Stomach smooth muscle (tissue), 2 donors: ENCODE data around the gene LIPM.

Experiments
- H3K27ac ChIP-seq: one replicate; pipeline ENCODE4 v1.7.0; 2013; ENCODE audit warnings: mild to moderate bottlenecking, low read length, inconsistent platforms
- H3K27me3 ChIP-seq, 2 donors: one replicate each; pipeline ENCODE4 v1.7.0; 2013; ENCODE audit warnings: low read length in 2 of 2; ENCODE audit not compliant: insufficient read depth in 2 of 2, control insufficient read depth in 1 of 2
- H3K36me3 ChIP-seq, 2 donors: one replicate each; pipeline ENCODE4 v1.7.0; 2013; ENCODE audit warnings: low read length in 2 of 2; ENCODE audit not compliant: control insufficient read depth in 2 of 2, insufficient read depth in 2 of 2
- H3K4me1 ChIP-seq: one replicate; pipeline ENCODE4 v1.7.0; 2013; ENCODE audit warnings: low read length; ENCODE audit not compliant: control insufficient read depth, insufficient read depth
- H3K4me3 ChIP-seq, 2 donors: one replicate each; pipeline ENCODE4 v1.7.0; 2013; ENCODE audit warnings: low read length in 2 of 2
- H3K9ac ChIP-seq, 2 donors: one replicate each; pipeline ENCODE4 v1.7.0; 2013; ENCODE audit warnings: low read length in 2 of 2, mild to moderate bottlenecking in 1 of 2
- H3K9me3 ChIP-seq, 2 donors: one replicate each; pipeline ENCODE4 v1.7.0; 2013; ENCODE audit warnings: low read length in 2 of 2; ENCODE audit not compliant: control insufficient read depth in 2 of 2
- donor health status: healthy.
- donor health status: Pancreatic carcinoma.

LIPM gene

DNA sequence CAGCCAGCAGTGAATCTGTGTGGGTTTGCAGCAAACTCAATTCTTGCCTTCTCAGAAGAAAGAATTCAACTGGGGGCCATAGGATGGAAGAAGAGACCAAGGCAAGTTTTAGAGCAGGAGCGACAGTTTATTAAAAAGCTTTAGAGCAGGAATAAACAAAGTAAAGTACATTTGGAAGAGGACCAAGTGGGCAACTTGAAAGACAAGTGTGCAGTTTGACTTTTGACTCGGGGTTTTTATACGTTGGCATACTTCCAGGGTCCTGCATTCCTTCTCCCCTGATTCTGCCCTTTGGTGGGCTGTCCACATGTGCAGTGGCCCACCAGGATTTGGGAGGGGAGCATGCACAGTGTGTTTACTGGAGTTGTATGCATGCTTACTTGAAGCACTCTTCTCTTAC lies 52.2 kb downstream of the LIPM start:
- H3K27ac ChIP-seq: no peak overlapping the region
- H3K4me1 ChIP-seq: no peaks in the 10 kb centered on the region
- peaks cover 0 to 4% of the 10 kb centered on the region in 2 donors for H3K27me3 ChIP-seq
- no peaks in the 10 kb centered on the region for H3K9me3 ChIP-seq
- no peak overlapping the region for H3K4me3 ChIP-seq
- H3K36me3 ChIP-seq: no peaks in the 10 kb centered on the region
- no peak overlapping the region for H3K9ac ChIP-seq

DNA sequence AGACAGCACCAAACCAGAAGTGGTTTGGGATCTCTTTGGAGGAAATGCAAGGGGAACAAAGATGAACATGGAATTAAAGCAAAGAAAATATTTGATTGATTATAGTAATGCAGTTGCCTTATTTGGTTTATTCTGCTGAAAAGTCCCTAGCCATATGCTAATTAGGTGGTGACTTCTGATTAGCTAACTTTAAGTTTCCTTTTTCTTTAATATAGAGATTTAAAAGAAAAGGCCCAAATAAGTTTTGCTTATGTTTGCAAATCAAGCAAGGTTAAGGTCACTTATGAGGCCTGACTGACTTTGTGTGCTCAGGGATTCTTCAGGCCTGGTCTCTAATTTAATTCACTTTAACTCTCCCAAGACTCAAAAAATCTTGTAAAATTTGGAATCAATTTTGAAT lies 55.3 kb downstream of the LIPM start:
- no peak overlapping the region for H3K4me3 ChIP-seq
- no peak overlapping the region for H3K27ac ChIP-seq
- H3K4me1 ChIP-seq: no peaks in the 10 kb centered on the region
- no peaks in the 10 kb centered on the region for H3K9me3 ChIP-seq
- H3K9ac ChIP-seq: no peak overlapping the region
- H3K36me3 ChIP-seq: no peaks in the 10 kb centered on the region
- no peaks in the 10 kb centered on the region for H3K27me3 ChIP-seq

DNA sequence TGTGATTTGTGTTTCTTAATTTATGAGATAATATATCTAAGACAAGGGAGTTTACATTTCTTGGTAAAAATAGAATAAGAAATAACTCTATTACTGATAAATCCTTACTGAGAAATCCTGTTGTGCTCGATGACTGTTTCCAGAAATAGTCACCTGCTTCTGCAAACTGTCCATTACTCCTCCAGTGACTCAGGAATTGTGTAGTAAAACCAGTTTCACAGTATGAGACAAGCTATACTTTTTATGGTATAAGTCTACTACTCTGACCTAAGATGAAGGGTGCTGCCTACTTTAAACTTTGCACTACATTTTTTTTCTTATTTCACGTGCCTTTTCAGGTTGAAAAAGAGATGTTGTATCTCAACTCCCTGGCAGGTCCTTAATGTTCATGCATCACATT lies 56.0 kb downstream of the LIPM start:
- Histone ChIP-seq H3K36me3 (no peaks in the 10 kb centered on the region), H3K9me3 (no peaks in the 10 kb centered on the region), H3K27ac (no peak overlapping the region), H3K9ac (no peak overlapping the region), H3K4me3 (no peak overlapping the region), H3K4me1 (no peaks in the 10 kb centered on the region), H3K27me3 (no peaks in the 10 kb centered on the region)

DNA sequence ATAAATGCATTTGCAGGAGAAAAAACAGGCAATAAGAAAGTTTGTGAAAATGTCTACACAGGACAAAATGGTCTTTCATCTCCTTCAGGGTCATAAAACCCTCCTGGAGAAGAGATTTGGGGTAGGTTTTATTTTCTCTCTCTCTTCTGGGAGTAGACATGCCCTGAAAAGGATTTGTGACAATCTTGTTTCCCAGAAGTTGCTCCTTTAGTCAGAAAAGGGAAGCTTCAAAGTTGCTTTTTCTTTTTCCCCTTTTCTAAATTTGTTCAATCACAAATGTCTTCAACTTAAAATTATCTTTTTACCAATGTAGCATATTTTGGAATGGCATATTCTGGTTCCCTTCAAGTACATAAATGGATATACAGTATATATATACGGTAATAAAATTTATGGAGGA lies 58.5 kb downstream of the LIPM start:
- H3K9ac ChIP-seq: no peak overlapping the region
- no peaks in the 10 kb centered on the region for H3K9me3 ChIP-seq
- H3K4me1 ChIP-seq: no peaks in the 10 kb centered on the region
- no peak overlapping the region for H3K27ac ChIP-seq
- no peak overlapping the region for H3K4me3 ChIP-seq
- H3K36me3 ChIP-seq: no peaks in the 10 kb centered on the region
- no peaks in the 10 kb centered on the region for H3K27me3 ChIP-seq

DNA sequence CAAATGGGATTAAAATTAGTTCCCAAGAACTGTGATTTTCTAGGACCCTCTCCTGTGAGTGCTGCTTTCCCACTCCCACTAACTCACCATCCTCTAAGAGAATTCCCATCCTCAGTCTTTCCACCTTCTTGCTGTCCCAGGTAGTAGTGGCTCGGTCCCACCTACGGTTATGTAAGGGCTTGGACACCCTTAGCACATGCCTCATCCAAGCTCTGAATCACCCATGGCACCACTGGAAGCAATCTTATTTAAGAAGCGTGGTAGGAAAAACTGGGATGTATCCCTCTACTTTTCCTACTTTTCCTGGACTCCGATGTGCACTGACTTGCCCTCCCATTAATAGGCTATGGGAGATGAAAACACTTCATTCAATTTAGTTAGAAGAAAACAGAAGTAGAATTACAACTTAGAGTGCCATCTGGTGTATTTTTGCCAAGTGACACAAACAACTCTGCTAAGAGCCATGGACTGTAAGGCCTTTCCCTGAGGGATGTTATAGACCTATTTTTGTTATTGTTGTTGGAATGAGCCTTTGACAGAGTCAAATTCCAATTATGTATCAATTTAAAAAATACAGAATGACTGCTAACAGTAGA lies 62.8 kb downstream of the LIPM start:
- Histone ChIP-seq H3K9me3 (no peaks in the 10 kb centered on the region), H3K36me3 (no peaks in the 10 kb centered on the region), H3K4me3 (no peak overlapping the region), H3K27me3 (no peaks in the 10 kb centered on the region), H3K27ac (no peak overlapping the region), H3K9ac (no peak overlapping the region), H3K4me1 (no peaks in the 10 kb centered on the region)

DNA sequence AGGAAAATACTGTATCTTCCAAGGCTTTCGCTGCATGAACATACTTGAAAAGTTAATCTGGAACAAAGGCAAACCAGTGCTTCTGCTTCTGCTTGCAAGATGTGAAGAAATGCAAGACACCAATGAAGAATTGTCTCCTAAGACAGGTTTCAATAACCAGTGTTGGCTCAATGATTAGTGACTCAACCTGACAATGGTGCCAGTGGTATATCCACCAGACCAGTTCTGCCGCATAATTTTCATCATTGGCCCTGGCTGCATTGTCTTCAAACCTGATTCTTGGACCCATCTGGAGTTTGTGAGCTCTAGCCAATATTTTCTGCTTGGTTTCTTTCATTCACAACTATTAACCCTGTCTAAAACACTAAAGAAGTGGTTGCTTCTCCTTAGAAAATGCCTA lies 63.9 kb downstream of the LIPM start:
- Histone ChIP-seq H3K36me3 (no peaks in the 10 kb centered on the region), H3K9me3 (no peaks in the 10 kb centered on the region), H3K4me3 (no peak overlapping the region), H3K27ac (no peak overlapping the region), H3K9ac (no peak overlapping the region), H3K4me1 (no peaks in the 10 kb centered on the region), H3K27me3 (no peaks in the 10 kb centered on the region)

DNA sequence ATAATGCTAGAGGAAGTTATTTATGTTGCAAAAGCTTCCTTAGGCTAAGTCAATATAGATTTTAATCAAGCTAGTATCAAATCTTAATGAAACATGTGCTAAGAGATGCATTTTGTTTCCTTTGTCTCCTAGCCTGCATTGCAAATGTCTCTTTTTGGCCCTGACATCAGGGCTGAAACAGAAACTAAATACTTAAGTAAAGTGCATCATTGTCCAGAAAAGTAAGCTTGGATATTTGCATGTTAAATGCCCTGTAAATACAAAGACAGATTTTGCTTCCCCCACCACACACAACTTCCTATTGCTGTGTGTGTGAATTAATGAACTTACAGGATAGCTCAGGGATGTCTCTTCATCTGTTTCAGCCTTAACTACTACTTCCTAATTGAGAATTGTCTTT lies 67.6 kb downstream of the LIPM start:
- H3K36me3 ChIP-seq: no peaks in the 10 kb centered on the region
- H3K4me3 ChIP-seq: no peak overlapping the region
- no peak overlapping the region for H3K27ac ChIP-seq
- H3K4me1 ChIP-seq: no peaks in the 10 kb centered on the region
- no peaks in the 10 kb centered on the region for H3K9me3 ChIP-seq
- no peaks in the 10 kb centered on the region for H3K27me3 ChIP-seq
- H3K9ac ChIP-seq: no peak overlapping the region
